ENCODE data around the gene KIAA0319L.

GRCh38 chr1:35588197-35588910 is 31.2 kb upstream of the KIAA0319L start:
- no peak for TF ChIP-seq REST (IDR thresholded peaks at IDR 0.05; ENCODE audit: unreplicated experiment)
- TF ChIP-seq POLR2AphosphoS5 (IDR thresholded peaks at IDR 0.05; ENCODE audit: low read depth), result no peak
- no peak for TF ChIP-seq CREB1 (CRISPR knock-in tag; IDR thresholded peaks at IDR 0.05; ENCODE audit: low read depth)
- no peak for TF ChIP-seq CTCF (conservative IDR thresholded peaks at IDR 0.05; ENCODE audit: low read depth in 2 of 2)
- TF ChIP-seq EZH2phosphoT487 (IDR thresholded peaks at IDR 0.05; ENCODE audit: unreplicated experiment), result no peak
- TF ChIP-seq ZNF331 (CRISPR knock-in tag; IDR thresholded peaks at IDR 0.05; ENCODE audit: low read depth), result no peak
- no peak for TF ChIP-seq EZH2 (IDR thresholded peaks at IDR 0.05; ENCODE audit: low read depth, unreplicated experiment)
- no peak for TF ChIP-seq ETS1 (IDR thresholded peaks at IDR 0.05)
- TF ChIP-seq ZNF114 (CRISPR knock-in tag; IDR thresholded peaks at IDR 0.05), result no peak
- no peak for TF ChIP-seq JUNB (IDR thresholded peaks at IDR 0.05; ENCODE audit: unreplicated experiment)
- TF ChIP-seq NANOG (IDR thresholded peaks at IDR 0.05; ENCODE audit: borderline replicate concordance), result no peak
- TF ChIP-seq STAT1 (IDR thresholded peaks at IDR 0.05; ENCODE audit: unreplicated experiment), result no peak

All from GM23338 (cell line).